Keratinocyte (primary cell): ENCODE data around the gene EPHB4. TPM values are rescaled to one million over a fixed set of nuclear protein-coding genes. Genes with fewer than 3 reads are reported as not detected.
A peak's percentile ranks its signal among the peaks of the same experiment; 100 is the strongest.

Experiments used
- DNase-seq: peaks from one replicate; pipeline ENCODE4 v3.0.0-alpha.2; 2011; ENCODE audit warnings: low read depth, missing footprints, low spot score
- FAIRE-seq: peaks from 2 replicates; lab custom pipeline; 2011; peaks lifted over from hg19 to GRCh38; lab: Jason Lieb, UNC
- H2AFZ ChIP-seq: 2 replicates; pipeline ENCODE4 v1.6.0; 2012; ENCODE audit warnings: low read length, control low read depth, inconsistent platforms; ENCODE audit not compliant: control insufficient read depth
- H3K27ac ChIP-seq: 2 replicates; pipeline ENCODE4 v1.5.1; 2011; ENCODE audit warnings: low read length; ENCODE audit not compliant: control insufficient read depth, insufficient read depth
- H3K27me3 ChIP-seq: 3 replicates; pipeline ENCODE4 v1.6.0; 2011; ENCODE audit warnings: low read length; ENCODE audit not compliant: control insufficient read depth, insufficient read depth; ENCODE audit errors: extremely low read depth
- H3K36me3 ChIP-seq, 2 experiments: 2 replicates in 1 of 2; 3 replicates in 1 of 2; pipeline ENCODE4 v1.5.1; 2011; ENCODE audit warnings: low read length in 2 of 2, mild to moderate bottlenecking in 1 of 2; ENCODE audit not compliant: control insufficient read depth in 2 of 2, insufficient read depth in 2 of 2; ENCODE audit errors: extremely low read depth in 1 of 2
- H3K4me1 ChIP-seq: 3 replicates; pipeline ENCODE4 v1.5.1; 2011; ENCODE audit warnings: low read length; ENCODE audit not compliant: control insufficient read depth, insufficient read depth; ENCODE audit errors: extremely low read depth
- H3K4me2 ChIP-seq: 3 replicates; pipeline ENCODE4 v1.6.0; 2011; ENCODE audit warnings: low read depth, low read length; ENCODE audit not compliant: control insufficient read depth, insufficient read depth; ENCODE audit errors: extremely low read depth
- H3K4me3 ChIP-seq, 3 experiments: fragments of 200-600 bp in 1 of 3; sonication (generic) in 1 of 3; 2 replicates in 2 of 3; 3 replicates in 1 of 3; pipeline ENCODE4 v1.5.1; 2011 to 2016; ENCODE audit warnings: low read length in 3 of 3, mild to moderate bottlenecking in 3 of 3, control low read depth in 2 of 3, inconsistent platforms in 1 of 3, low read depth in 1 of 3, mixed read lengths in 1 of 3, mixed run types in 1 of 3, moderate library complexity in 1 of 3; ENCODE audit not compliant: control insufficient read depth in 2 of 3, insufficient read depth in 2 of 3; ENCODE audit errors: extremely low read depth in 1 of 3
- H3K79me2 ChIP-seq: 2 replicates; pipeline ENCODE4 v1.6.0; 2012; ENCODE audit warnings: low read length; ENCODE audit not compliant: control insufficient read depth, insufficient read depth
- H3K9ac ChIP-seq: 3 replicates; pipeline ENCODE4 v1.6.0; 2011; ENCODE audit warnings: low read length; ENCODE audit not compliant: control insufficient read depth, insufficient read depth; ENCODE audit errors: extremely low read depth
- H3K9me1 ChIP-seq: 3 replicates; pipeline ENCODE4 v1.6.0; 2011; ENCODE audit warnings: low read length; ENCODE audit not compliant: control insufficient read depth, insufficient read depth; ENCODE audit errors: extremely low read depth
- H3K9me3 ChIP-seq: 2 replicates; pipeline ENCODE4 v1.5.1; 2012; ENCODE audit warnings: low read depth, low read length; ENCODE audit not compliant: control insufficient read depth
- H4K20me1 ChIP-seq: 3 replicates; pipeline ENCODE4 v1.6.0; 2011; ENCODE audit warnings: low read length; ENCODE audit not compliant: control insufficient read depth, insufficient read depth; ENCODE audit errors: extremely low read depth
- EZH2 ChIP-seq: IDR thresholded peaks from one replicate; pipeline ENCODE4 v1.6.1; 2012; ENCODE audit warnings: inconsistent platforms, mild to moderate bottlenecking, low read length, moderate library complexity
- dilution Hi-C: fragments of 300-500 bp; cut with MboI; formaldehyde crosslinking; loops from one replicate; pipeline ENCODE4 v1.7.0; 2020; ENCODE audit warnings: low sequenced_read_pairs; ENCODE audit not compliant: extremely low pct_ligation_motif_present
- polyA plus RNA-seq, 5 experiments: library from polyadenylated mRNA; depleted of rRNA in 3 of 5; stranded (reverse) in 3 of 5; stranded (forward) in 1 of 5; unstranded in 1 of 5; fragments of >200 nt; gene quantifications; 1 replicate in 1 of 5; 2 replicates in 3 of 5; 3 replicates in 1 of 5; pipeline versions ENCODE4 v1.2.1 to v1.2.3, GENCODE V29; 2011 to 2012; ENCODE audit warnings: missing spikeins in 2 of 5, low read depth in 1 of 5, low replicate concordance in 1 of 5
- TF ChIP-seq, protein P1 (sequence below), 3 experiments: IDR thresholded peaks in 1 of 3; conservative IDR thresholded peaks in 1 of 3; optimal IDR thresholded peaks in 1 of 3; 2 replicates in 2 of 3; 3 replicates in 1 of 3; pipeline versions ENCODE3 to v1.5.1; 2011; ENCODE audit warnings: low read length in 3 of 3, mild to moderate bottlenecking in 3 of 3, moderate library complexity in 2 of 3, control low read depth in 1 of 3, inconsistent platforms in 1 of 3; ENCODE audit not compliant: insufficient read depth in 2 of 3; ENCODE audit errors: extremely low read depth in 1 of 3

EPHB4 gene
- polyA plus RNA-seq, 1 donor (not counting 4 experiments of a cell fraction or from before 2014, with no cell fraction given): 61.4 TPM

- H3K27me3 ChIP-seq: no peaks in the 10 kb centered on the region
- peaks cover 52% of the 10 kb centered on the region for H3K79me2 ChIP-seq
- H3K9ac ChIP-seq: peak overlapping the region; percentile 74
- peaks cover 6% of the 10 kb centered on the region for H3K4me1 ChIP-seq
- H4K20me1 ChIP-seq: peaks cover 4% of the 10 kb centered on the region
- DNase-seq: no peak
- H3K27ac ChIP-seq: peak overlapping the region; percentile 59
- H3K9me3 ChIP-seq: no peaks in the 10 kb centered on the region
- H3K4me2 ChIP-seq: peak overlapping the region; percentile 99
- H2AFZ ChIP-seq: no peak overlapping the region
- H3K36me3 ChIP-seq: peaks cover 11 to 26% of the 10 kb centered on the region in 2 experiments
- dilution Hi-C loops: no loop called here
- peak overlapping the region; percentile 72 to 97 (median 83) for H3K4me3 ChIP-seq
- peak; percentile 13 for FAIRE-seq
- TF ChIP-seq, protein P1, sequence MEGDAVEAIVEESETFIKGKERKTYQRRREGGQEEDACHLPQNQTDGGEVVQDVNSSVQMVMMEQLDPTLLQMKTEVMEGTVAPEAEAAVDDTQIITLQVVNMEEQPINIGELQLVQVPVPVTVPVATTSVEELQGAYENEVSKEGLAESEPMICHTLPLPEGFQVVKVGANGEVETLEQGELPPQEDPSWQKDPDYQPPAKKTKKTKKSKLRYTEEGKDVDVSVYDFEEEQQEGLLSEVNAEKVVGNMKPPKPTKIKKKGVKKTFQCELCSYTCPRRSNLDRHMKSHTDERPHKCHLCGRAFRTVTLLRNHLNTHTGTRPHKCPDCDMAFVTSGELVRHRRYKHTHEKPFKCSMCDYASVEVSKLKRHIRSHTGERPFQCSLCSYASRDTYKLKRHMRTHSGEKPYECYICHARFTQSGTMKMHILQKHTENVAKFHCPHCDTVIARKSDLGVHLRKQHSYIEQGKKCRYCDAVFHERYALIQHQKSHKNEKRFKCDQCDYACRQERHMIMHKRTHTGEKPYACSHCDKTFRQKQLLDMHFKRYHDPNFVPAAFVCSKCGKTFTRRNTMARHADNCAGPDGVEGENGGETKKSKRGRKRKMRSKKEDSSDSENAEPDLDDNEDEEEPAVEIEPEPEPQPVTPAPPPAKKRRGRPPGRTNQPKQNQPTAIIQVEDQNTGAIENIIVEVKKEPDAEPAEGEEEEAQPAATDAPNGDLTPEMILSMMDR (optimal IDR thresholded peaks at IDR 0.05 in 1 of 3, IDR thresholded peaks at IDR 0.05 in 1 of 3, conservative IDR thresholded peaks at IDR 0.05 in 1 of 3; ENCODE audit: extremely low read depth in 1 of 3, insufficient read depth in 2 of 3, low read length in 3 of 3): peak in 2 of 3 experiments; percentile 23 to 26
- TF ChIP-seq EZH2: no peak
- no peaks in the 10 kb centered on the region for H3K9me1 ChIP-seq
Measured at GRCh38 chr7:100825751-100826513, 1.4 kb downstream of the EPHB4 start.

GRCh38 chr7:100825215-100825671, 2.1 kb downstream of the EPHB4 start:
- dilution Hi-C loops: no loop called here
- peak overlapping the region; percentile 59 for H3K27ac ChIP-seq
- peak overlapping the region; percentile 99 for H3K4me2 ChIP-seq
- no peaks in the 10 kb centered on the region for H3K9me3 ChIP-seq
- peak; percentile 73 for FAIRE-seq
- no peaks in the 10 kb centered on the region for H3K9me1 ChIP-seq
- peaks cover 6% of the 10 kb centered on the region for H3K4me1 ChIP-seq
- peak overlapping the region; percentile 74 for H3K9ac ChIP-seq
- TF ChIP-seq, protein P1 (optimal IDR thresholded peaks at IDR 0.05 in 1 of 3, IDR thresholded peaks at IDR 0.05 in 1 of 3, conservative IDR thresholded peaks at IDR 0.05 in 1 of 3; ENCODE audit: extremely low read depth in 1 of 3, insufficient read depth in 2 of 3, low read length in 3 of 3): no peak
- no peak for TF ChIP-seq EZH2
- H2AFZ ChIP-seq: no peak overlapping the region
- H3K4me3 ChIP-seq: peak overlapping the region; percentile 72 to 97 (median 83)
- H3K79me2 ChIP-seq: peaks cover 53% of the 10 kb centered on the region
- H3K27me3 ChIP-seq: no peaks in the 10 kb centered on the region
- no peak for DNase-seq
- peaks cover 15 to 33% of the 10 kb centered on the region in 2 experiments for H3K36me3 ChIP-seq
- H4K20me1 ChIP-seq: peaks cover 4% of the 10 kb centered on the region
